Activated CD4-positive, alpha-beta memory T cell treated with anti-CD3 and anti-CD28 coated beads, Interleukin-2, amount 10 ng/mL, durations not matched to agents 7 days and 5 days (primary cell): ENCODE data around the gene CHD6. TPM values are rescaled to one million over a fixed set of nuclear protein-coding genes. Genes with fewer than 3 reads are reported as not detected.

Experiments
- CTCF ChIA-PET: fragments of 350-600 bp; sonication (Branson Sonifier 250); formaldehyde crosslinking; loops from one replicate; lab custom pipeline; 2021; ENCODE audit warnings: antibody characterized with exemption, inconsistent platforms; lab: Charles Lee
- POLR2A ChIA-PET: fragments of 350-600 bp; sonication (Branson Sonifier 250); formaldehyde crosslinking; loops from one replicate; lab custom pipeline; 2021; ENCODE audit warnings: antibody characterized with exemption; lab: Charles Lee
- DNase-seq: peaks from one replicate; pipeline ENCODE4 v3.0.0-alpha.2; 2020
- H3K27ac Mint-ChIP-seq: one replicate; pipeline ENCODE4 v1.8.0; 2021; ENCODE audit warnings: mild to moderate bottlenecking, mixed read lengths
- H3K27me3 Mint-ChIP-seq: one replicate; pipeline ENCODE4 v1.8.0; 2021; ENCODE audit warnings: mixed read lengths
- H3K36me3 Mint-ChIP-seq: one replicate; pipeline ENCODE4 v1.8.0; 2021; ENCODE audit warnings: low read depth, mixed read lengths
- H3K4me1 Mint-ChIP-seq: one replicate; pipeline ENCODE4 v1.8.0; 2021; ENCODE audit warnings: mixed read lengths
- H3K4me3 Mint-ChIP-seq: one replicate; pipeline ENCODE4 v1.8.0; 2021; ENCODE audit warnings: mild to moderate bottlenecking, mixed read lengths
- H3K9me3 Mint-ChIP-seq: one replicate; pipeline ENCODE4 v1.8.0; 2021; ENCODE audit warnings: mixed read lengths
- total RNA-seq, 2 experiments: library from RNA; stranded (reverse); gene quantifications; one replicate each; pipeline ENCODE4 v1.2.3, GENCODE V29; 2021

CHD6 gene
- total RNA-seq, 2 experiments from 2014 or later: 28.0 to 30.3 TPM

GRCh38 chr20:41468994-41469600, 149.1 kb downstream of the CHD6 start:
- Mint-ChIP-seq H3K9me3 (no peaks in the 10 kb centered on the region), H3K4me3 (no peak overlapping the region), H3K27me3 (no peaks in the 10 kb centered on the region), H3K36me3 (peaks cover 19% of the 10 kb centered on the region), H3K4me1 (no peaks in the 10 kb centered on the region), H3K27ac (no peak overlapping the region)
- POLR2A ChIA-PET: no interaction called here
- DNase-seq: no peak
- CTCF ChIA-PET: no interaction called here

- no peak for DNase-seq
- peaks cover 19% of the 10 kb centered on the region for H3K36me3 Mint-ChIP-seq
- ChIA-PET CTCF (no interaction called here), POLR2A (no interaction called here)
- no peak overlapping the region for H3K4me3 Mint-ChIP-seq
- no peaks in the 10 kb centered on the region for H3K9me3 Mint-ChIP-seq
- no peak overlapping the region for H3K27ac Mint-ChIP-seq
- H3K27me3 Mint-ChIP-seq: no peaks in the 10 kb centered on the region
- H3K4me1 Mint-ChIP-seq: no peaks in the 10 kb centered on the region
These were observed 150.5 kb downstream of the CHD6 start for GRCh38 chr20:41467690-41468089.

GRCh38 chr20:41467220-41467619, 151.0 kb downstream of the CHD6 start:
- Mint-ChIP-seq H3K36me3 (peaks cover 18% of the 10 kb centered on the region), H3K4me1 (peaks cover 3% of the 10 kb centered on the region), H3K4me3 (no peak overlapping the region), H3K27me3 (no peaks in the 10 kb centered on the region), H3K9me3 (no peaks in the 10 kb centered on the region), H3K27ac (no peak overlapping the region)
- POLR2A ChIA-PET: no interaction called here
- CTCF ChIA-PET: no interaction called here
- DNase-seq: no peak

- CTCF ChIA-PET: no interaction called here
- peaks cover 17% of the 10 kb centered on the region for H3K36me3 Mint-ChIP-seq
These were observed 154.6 kb downstream of the CHD6 start for GRCh38 chr20:41463567-41463966.

DNA sequence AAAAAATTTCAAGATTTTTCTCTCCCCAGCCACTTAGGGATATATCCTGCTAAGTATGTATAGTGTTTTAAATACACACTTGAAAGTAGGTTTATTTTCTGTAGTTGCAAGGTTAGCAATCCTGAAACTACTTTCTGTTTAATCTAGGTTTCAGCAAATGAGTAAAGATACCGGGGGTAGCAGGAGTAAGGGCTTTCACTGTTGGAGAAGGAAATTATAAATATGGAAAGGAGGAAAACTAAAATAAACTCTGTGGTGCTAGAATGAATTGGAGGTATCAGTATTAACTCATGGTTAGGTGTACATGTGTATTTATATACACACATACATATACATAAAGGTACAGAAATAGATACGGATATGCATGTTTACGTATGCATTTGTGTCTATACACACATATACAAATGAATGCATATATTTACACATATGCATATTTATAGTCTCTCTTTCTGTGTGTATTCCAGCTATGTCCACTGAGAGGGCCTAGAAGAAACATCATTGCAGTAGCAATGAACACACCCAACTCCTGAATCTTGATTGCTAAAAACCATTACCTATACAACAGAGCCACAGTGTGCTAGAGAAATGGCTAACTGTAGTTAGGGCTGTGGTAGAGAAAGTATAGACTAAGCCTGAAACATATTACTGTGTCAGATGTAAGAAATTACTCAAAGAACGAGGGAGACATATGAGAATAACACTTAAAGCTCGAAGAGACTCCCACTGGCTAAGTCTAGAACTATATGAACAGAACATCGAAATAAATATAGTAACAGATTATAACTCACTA, 155.6 kb downstream of the CHD6 start:
- DNase-seq: no peak
- Mint-ChIP-seq H3K4me3 (no peak overlapping the region), H3K36me3 (peaks cover 17% of the 10 kb centered on the region), H3K27ac (no peak overlapping the region), H3K27me3 (no peaks in the 10 kb centered on the region), H3K4me1 (peaks cover 9% of the 10 kb centered on the region), H3K9me3 (peaks cover 6% of the 10 kb centered on the region)
- ChIA-PET POLR2A (no interaction called here), CTCF (no interaction called here)

More at GRCh38 chr20:41463567-41463966, 154.6 kb downstream of the CHD6 start:
- Mint-ChIP-seq H3K4me1 (peaks cover 9% of the 10 kb centered on the region), H3K4me3 (no peak overlapping the region), H3K27ac (no peak overlapping the region), H3K9me3 (peaks cover 6% of the 10 kb centered on the region), H3K27me3 (no peaks in the 10 kb centered on the region)
- DNase-seq: no peak
- POLR2A ChIA-PET: no interaction called here

GRCh38 chr20:41458761-41459160, 159.4 kb downstream of the CHD6 start:
- Mint-ChIP-seq H3K4me1 (peaks cover 9% of the 10 kb centered on the region), H3K36me3 (peaks cover 24% of the 10 kb centered on the region), H3K9me3 (peaks cover 6% of the 10 kb centered on the region), H3K4me3 (no peak overlapping the region), H3K27me3 (no peaks in the 10 kb centered on the region), H3K27ac (no peak overlapping the region)
- CTCF ChIA-PET: no interaction called here
- POLR2A ChIA-PET: no interaction called here
- no peak for DNase-seq

GRCh38 chr20:41457173-41457857, 160.9 kb downstream of the CHD6 start:
- ChIA-PET CTCF (no interaction called here), POLR2A (no interaction called here)
- no peak for DNase-seq
- Mint-ChIP-seq H3K27ac (no peak overlapping the region), H3K9me3 (peaks cover 6% of the 10 kb centered on the region), H3K36me3 (peaks cover 31% of the 10 kb centered on the region), H3K27me3 (no peaks in the 10 kb centered on the region), H3K4me1 (peaks cover 7% of the 10 kb centered on the region), H3K4me3 (no peak overlapping the region)

DNA sequence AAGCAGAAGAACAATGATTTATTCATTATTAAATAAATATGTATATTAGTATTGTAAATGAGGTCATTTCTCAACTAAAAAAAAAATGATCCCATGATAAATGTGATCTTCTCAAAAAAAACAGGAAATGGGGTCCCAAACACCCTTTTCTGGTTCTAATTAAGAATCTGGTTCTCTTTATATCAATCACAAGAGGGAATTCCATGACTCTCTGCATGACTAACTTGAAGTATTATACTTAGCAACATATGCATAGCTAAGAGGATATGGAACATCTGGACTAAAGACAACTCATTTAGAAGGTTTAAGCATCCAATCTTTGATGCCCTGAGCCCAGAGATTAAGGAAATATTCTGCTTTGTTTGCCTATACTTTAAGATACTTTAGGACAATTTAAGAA, 161.8 kb downstream of the CHD6 start:
- Mint-ChIP-seq H3K27me3 (no peaks in the 10 kb centered on the region), H3K9me3 (peaks cover 6% of the 10 kb centered on the region), H3K36me3 (peaks cover 36% of the 10 kb centered on the region), H3K4me1 (peaks cover under 1% of the 10 kb centered on the region), H3K4me3 (no peak overlapping the region), H3K27ac (no peak overlapping the region)
- ChIA-PET POLR2A (no interaction called here), CTCF (no interaction called here)
- DNase-seq: no peak

- ChIA-PET POLR2A (no interaction called here), CTCF (no interaction called here)
- Mint-ChIP-seq H3K4me1 (no peaks in the 10 kb centered on the region), H3K27me3 (no peaks in the 10 kb centered on the region), H3K36me3 (peaks cover 34% of the 10 kb centered on the region), H3K9me3 (no peaks in the 10 kb centered on the region), H3K27ac (no peak overlapping the region), H3K4me3 (no peak overlapping the region)
- no peak for DNase-seq
These were observed 163.9 kb downstream of the CHD6 start for GRCh38 chr20:41454250-41454649.

GRCh38 chr20:41453010-41453950, 164.9 kb downstream of the CHD6 start:
- DNase-seq: no peak
- no peaks in the 10 kb centered on the region for H3K4me1 Mint-ChIP-seq
- no peak overlapping the region for H3K4me3 Mint-ChIP-seq
- no peaks in the 10 kb centered on the region for H3K9me3 Mint-ChIP-seq
- ChIA-PET CTCF (no interaction called here), POLR2A (no interaction called here)
- peaks cover 34% of the 10 kb centered on the region for H3K36me3 Mint-ChIP-seq
- H3K27me3 Mint-ChIP-seq: no peaks in the 10 kb centered on the region
- H3K27ac Mint-ChIP-seq: no peak overlapping the region

DNA sequence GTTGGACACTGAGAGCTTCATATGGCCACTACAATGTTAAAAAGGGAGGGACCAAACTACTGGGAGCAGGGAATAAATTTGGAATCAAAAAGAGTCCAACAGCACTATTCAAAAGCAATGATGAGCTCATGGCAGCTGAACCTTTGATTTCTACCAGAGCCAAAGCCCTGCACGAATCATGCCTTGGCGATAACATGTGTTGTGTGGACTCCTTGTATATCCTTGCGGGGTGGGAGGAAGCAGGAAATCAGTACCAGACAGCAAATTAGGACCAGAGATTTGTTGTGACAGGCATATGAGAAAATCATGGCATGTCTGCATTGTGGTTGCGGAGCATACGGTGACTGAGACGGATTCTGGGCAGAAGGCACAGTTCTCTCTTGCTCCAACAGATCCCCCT, 166.0 kb downstream of the CHD6 start:
- Mint-ChIP-seq H3K4me1 (no peaks in the 10 kb centered on the region), H3K27ac (no peak overlapping the region), H3K4me3 (no peak overlapping the region), H3K9me3 (no peaks in the 10 kb centered on the region), H3K36me3 (peaks cover 34% of the 10 kb centered on the region), H3K27me3 (no peaks in the 10 kb centered on the region)
- ChIA-PET POLR2A (no interaction called here), CTCF (no interaction called here)
- DNase-seq: no peak

DNA sequence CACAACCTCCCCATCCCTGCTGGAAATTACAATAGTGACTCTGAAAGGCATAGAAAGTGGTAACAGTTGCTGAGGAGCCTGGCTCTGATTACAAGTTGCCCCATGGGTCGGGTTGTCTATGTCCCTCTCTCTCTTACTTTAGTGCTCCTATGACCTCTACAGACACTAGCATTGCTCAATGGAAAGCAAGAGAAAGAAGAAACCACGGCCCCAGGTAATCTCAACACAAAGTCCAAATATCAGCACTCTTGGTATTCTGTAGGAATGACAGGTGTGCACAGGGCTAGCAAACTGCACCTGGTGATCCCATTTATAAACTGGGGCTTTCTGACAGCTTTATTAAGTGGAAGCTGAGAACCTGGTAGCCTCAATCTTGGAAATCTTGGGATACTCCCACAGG, 171.2 kb downstream of the CHD6 start:
- DNase-seq: no peak
- H3K9me3 Mint-ChIP-seq: no peaks in the 10 kb centered on the region
- H3K27me3 Mint-ChIP-seq: no peaks in the 10 kb centered on the region
- H3K4me3 Mint-ChIP-seq: no peak overlapping the region
- peaks cover 3% of the 10 kb centered on the region for H3K4me1 Mint-ChIP-seq
- CTCF ChIA-PET: no interaction called here
- H3K27ac Mint-ChIP-seq: no peak overlapping the region
- POLR2A ChIA-PET: no interaction called here
- peaks cover 27% of the 10 kb centered on the region for H3K36me3 Mint-ChIP-seq

GRCh38 chr20:41446456-41446855, 171.7 kb downstream of the CHD6 start:
- Mint-ChIP-seq H3K4me1 (peaks cover 3% of the 10 kb centered on the region), H3K4me3 (no peak overlapping the region), H3K36me3 (peaks cover 28% of the 10 kb centered on the region), H3K27ac (no peak overlapping the region), H3K27me3 (no peaks in the 10 kb centered on the region), H3K9me3 (no peaks in the 10 kb centered on the region)
- CTCF ChIA-PET: no interaction called here
- POLR2A ChIA-PET: interaction anchor here (1.0 kb wide), 1 partner anchor 14 kb away, joined by 3 read pairs; no protein-coding TSS in a partner anchor
- no peak for DNase-seq
